WERI-Rb-1 (cell line): Measurements from ENCODE around the gene SPOUT1.

ENCODE experiments used
- DNase-seq: peaks from one replicate; pipeline ENCODE4 v3.0.0-alpha.2; 2020
- H3K27ac ChIP-seq: fragments of 250-450 bp; sonication (Bioruptor Pico); 2 replicates; pipeline ENCODE4 v1.5.1; 2020; ENCODE audit warnings: mild to moderate bottlenecking, moderate library complexity
- H3K27me3 ChIP-seq: fragments of 250-450 bp; sonication (Bioruptor Pico); 2 replicates; pipeline ENCODE4 v1.5.1; 2021; ENCODE audit warnings: mild to moderate bottlenecking, low read depth, moderate library complexity; ENCODE audit not compliant: insufficient read depth, severe bottlenecking
- H3K36me3 ChIP-seq: fragments of 250-450 bp; sonication (Bioruptor Pico); 2 replicates; pipeline ENCODE4 v1.5.1; 2020; ENCODE audit warnings: mild to moderate bottlenecking, moderate library complexity
- H3K4me3 ChIP-seq: 2 replicates; pipeline ENCODE4 v1.5.1; 2011; ENCODE audit warnings: low read depth, mild to moderate bottlenecking, control low read depth, low read length
- H3K9me3 ChIP-seq: fragments of 250-450 bp; sonication (Bioruptor Pico); 2 replicates; pipeline ENCODE4 v1.5.1; 2021; ENCODE audit warnings: mild to moderate bottlenecking, moderate library complexity; ENCODE audit not compliant: severe bottlenecking
- CTCF ChIP-seq: IDR thresholded peaks from 2 replicates; pipeline ENCODE4 v1.5.1; 2011; ENCODE audit warnings: low read depth, mild to moderate bottlenecking, control low read depth, inconsistent platforms, low read length

SPOUT1 gene

GRCh38 chr9:128836509-128837145 lies 7.0 kb upstream of the SPOUT1 start:
- Histone ChIP-seq H3K4me3 (no peak overlapping the region), H3K36me3 (peaks cover 32% of the 10 kb centered on the region), H3K27me3 (no peaks in the 10 kb centered on the region), H3K27ac (no peak overlapping the region), H3K9me3 (no peaks in the 10 kb centered on the region)
- TF ChIP-seq CTCF, result no peak
- DNase-seq, result no peak

DNA sequence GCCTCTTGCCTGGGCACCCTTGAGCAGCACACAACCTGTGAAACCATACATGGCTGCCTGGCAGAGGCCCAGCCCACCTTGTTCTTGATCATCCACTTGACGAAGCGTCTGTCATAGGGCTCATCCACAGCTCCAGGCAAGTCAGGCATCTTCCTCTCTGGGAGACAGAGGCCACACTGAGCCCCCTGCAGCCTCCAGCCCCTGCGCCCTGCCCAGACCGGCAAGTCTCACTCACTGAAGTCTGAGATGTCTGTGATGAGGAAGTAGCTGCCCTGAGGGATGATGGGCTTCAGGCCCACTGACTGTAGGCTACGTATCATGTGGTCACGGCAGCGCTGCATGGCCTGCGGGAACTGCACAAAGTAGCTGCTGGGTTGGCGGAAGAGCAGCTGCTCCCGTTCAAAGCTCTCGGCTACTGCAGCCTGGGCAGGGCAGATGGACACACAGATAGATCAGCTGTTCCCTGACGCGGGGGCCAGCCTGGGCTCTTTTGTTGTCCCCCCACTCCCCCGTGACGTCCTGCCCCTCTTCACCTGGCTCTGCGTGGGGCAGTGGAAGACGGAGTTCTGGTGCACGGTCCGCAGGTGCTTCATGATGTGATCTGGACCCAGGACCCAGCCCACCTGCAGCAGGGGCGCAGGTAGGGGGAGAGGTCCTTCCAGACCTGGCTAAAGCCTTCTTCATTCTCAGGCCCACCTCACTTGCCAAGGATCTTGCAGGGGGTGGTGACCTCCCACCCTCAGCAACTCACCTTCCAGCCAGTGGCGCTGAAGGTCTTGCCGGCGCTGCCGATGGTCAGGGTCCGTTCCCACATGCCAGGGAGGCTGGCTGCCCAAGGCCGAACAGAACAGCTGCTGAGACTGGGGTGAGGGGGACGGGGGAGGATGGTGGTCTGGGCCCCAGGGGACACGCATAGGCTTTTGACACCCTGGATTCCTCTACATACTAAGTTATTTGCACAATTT lies 5.9 kb upstream of the SPOUT1 start:
- Histone ChIP-seq H3K9me3 (no peaks in the 10 kb centered on the region), H3K27ac (no peak overlapping the region), H3K27me3 (no peaks in the 10 kb centered on the region), H3K36me3 (peaks cover 28% of the 10 kb centered on the region), H3K4me3 (no peak overlapping the region)
- no peak for TF ChIP-seq CTCF
- DNase-seq, result no peak

DNA sequence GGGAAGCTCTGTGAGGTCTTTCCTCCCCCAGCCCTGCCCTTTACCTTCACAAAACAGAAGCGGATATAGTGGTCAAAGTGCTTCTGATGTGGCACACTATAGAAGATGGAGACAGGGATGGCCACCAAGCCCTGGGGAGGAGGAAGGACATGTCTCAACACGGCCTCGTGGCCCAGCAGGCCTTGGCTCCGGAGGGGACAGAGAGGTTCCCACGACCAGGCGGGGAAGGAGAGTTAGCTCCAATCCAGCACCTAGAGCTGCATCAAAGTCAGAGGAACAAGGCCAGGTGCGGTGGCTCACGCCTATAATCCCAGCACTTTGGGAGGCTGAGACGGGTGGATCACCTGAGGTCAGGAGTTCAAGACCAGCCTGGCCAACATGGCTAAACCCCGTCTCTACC lies 4.1 kb upstream of the SPOUT1 start:
- H3K36me3 ChIP-seq, result peaks cover 23% of the 10 kb centered on the region
- no peak overlapping the region for H3K4me3 ChIP-seq
- no peak for TF ChIP-seq CTCF
- H3K27ac ChIP-seq, result peak overlapping the region; percentile 6; the same call in 1 of the 2 replicates
- H3K27me3 ChIP-seq, result no peaks in the 10 kb centered on the region
- DNase-seq, result no peak
- H3K9me3 ChIP-seq, result no peaks in the 10 kb centered on the region

DNA sequence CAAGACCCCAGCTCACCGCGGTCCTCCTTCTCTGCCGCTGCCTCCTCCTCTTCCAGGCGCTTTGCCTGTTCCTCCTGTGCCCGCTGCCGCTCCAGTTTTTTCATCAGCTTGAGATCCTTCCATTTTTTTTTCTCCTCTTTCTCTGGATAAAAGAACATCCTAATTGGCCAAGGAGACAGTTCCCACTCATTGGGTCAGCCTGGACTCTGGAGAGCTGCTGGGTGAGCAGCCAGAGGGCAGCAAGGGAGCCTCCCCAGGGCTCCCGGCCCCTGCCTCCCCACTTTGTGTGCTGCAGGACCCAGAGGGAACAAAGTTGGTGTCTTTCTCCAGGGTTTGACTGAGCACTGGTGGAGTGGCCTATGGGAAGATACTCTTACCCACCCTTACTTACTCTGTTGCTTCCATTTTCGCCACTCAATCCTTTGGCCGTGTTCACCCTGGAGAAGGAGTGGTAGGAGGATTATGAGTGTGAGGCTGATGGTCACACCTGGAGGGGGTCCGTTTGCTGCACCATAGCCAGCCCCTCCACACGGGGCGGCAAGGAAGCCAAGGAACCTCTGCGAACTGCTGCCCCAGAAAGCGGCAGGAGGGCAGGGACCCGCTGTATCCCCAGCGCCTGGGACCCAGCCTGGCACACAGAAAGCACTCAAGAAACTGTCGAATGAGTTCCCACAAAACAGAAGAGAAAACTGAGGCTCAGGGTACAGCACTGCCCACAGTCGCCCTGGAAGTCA lies 708 bp downstream of the SPOUT1 start:
- peak overlapping the region; percentile 75 for H3K27ac ChIP-seq
- no peaks in the 10 kb centered on the region for H3K9me3 ChIP-seq
- peaks cover 59% of the 10 kb centered on the region for H3K36me3 ChIP-seq
- no peak for TF ChIP-seq CTCF
- DNase-seq, result no peak
- peak overlapping the region; percentile 89 for H3K4me3 ChIP-seq
- H3K27me3 ChIP-seq, result no peaks in the 10 kb centered on the region

DNA sequence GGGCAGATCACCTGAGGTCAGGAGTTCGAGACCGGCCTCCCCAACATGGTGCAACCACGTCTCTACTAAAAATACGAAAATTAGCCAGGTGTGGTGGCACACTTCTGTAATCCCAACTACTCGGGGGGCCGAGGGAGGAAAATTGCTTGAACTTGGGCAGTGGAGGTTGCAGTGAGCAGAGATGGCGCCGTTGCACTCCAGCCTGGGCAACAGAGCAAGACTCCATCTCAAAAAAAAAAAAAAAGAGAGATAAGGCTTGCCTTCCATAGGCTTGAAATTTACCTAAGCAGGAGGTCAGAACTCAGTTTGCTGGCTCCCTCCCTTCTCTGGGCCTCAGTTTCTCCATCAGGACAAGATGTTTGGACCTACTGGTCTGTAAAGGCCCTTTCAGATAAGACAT lies 1.3 kb downstream of the SPOUT1 start:
- no peaks in the 10 kb centered on the region for H3K9me3 ChIP-seq
- peaks cover 61% of the 10 kb centered on the region for H3K36me3 ChIP-seq
- H3K27ac ChIP-seq, result no peak overlapping the region
- H3K27me3 ChIP-seq, result no peaks in the 10 kb centered on the region
- DNase-seq, result no peak
- TF ChIP-seq CTCF, result no peak
- no peak overlapping the region for H3K4me3 ChIP-seq
